Measurements from ENCODE around the gene PRELP. TPM values are rescaled to one million over a fixed set of nuclear protein-coding genes. Genes with fewer than 3 reads are reported as not detected.

Gene PRELP
- total and polyA plus RNA-seq, 8 donors: 1.1 to 29.8 (median 8.7) TPM

GRCh38 chr1:203455706-203456105 lies 19.9 kb upstream of the PRELP start:
- no peaks in the 10 kb centered on the region for H3K36me3 ChIP-seq
- TF ChIP-seq EP300 (IDR thresholded peaks at IDR 0.05) (no peak), CTCF (IDR thresholded peaks at IDR 0.05) (no peak), POLR2A (IDR thresholded peaks at IDR 0.05) (no peak), POLR2AphosphoS5 (IDR thresholded peaks at IDR 0.05) (no peak)
- intact Hi-C loops (cut with DNase I; ENCODE audit: low total_unique reads): no loop called here
- 83 to 90% (median 86%) methylated on average over 3 of the region's 3 CpGs for WGBS, 5 donors
- no peak overlapping the region for H3K27ac ChIP-seq
- no peak for DNase-seq
- peaks cover 0 to 28% (median 0%) of the 10 kb centered on the region in 3 donors for H3K27me3 ChIP-seq
- no peak overlapping the region for H3K4me3 ChIP-seq
- H3K4me1 ChIP-seq: no peaks in the 10 kb centered on the region
- no peaks in the 10 kb centered on the region for H3K9me3 ChIP-seq

- WGBS, 5 donors: 83 to 94% (median 85%) methylated on average over 4 of the region's 4 CpGs
- TF ChIP-seq POLR2AphosphoS5 (IDR thresholded peaks at IDR 0.05): no peak
- TF ChIP-seq EP300 (IDR thresholded peaks at IDR 0.05): no peak
- no peak for TF ChIP-seq CTCF (IDR thresholded peaks at IDR 0.05)
- TF ChIP-seq POLR2A (IDR thresholded peaks at IDR 0.05): no peak
- Histone ChIP-seq H3K36me3 (no peaks in the 10 kb centered on the region), H3K4me3 (no peak overlapping the region), H3K27me3 (peaks cover 0 to 23% (median 0%) of the 10 kb centered on the region in 3 donors), H3K9me3 (no peaks in the 10 kb centered on the region), H3K27ac (no peak overlapping the region), H3K4me1 (no peaks in the 10 kb centered on the region)
- DNase-seq: no peak
- intact Hi-C loops (cut with DNase I; ENCODE audit: low total_unique reads): no loop called here
Measured at GRCh38 chr1:203456577-203456976, 19.0 kb upstream of the PRELP start.

GRCh38 chr1:203458078-203458477 lies 17.5 kb upstream of the PRELP start:
- Histone ChIP-seq H3K9me3 (no peaks in the 10 kb centered on the region), H3K27me3 (peaks cover 0 to 20% (median 0%) of the 10 kb centered on the region in 3 donors), H3K36me3 (no peaks in the 10 kb centered on the region), H3K27ac (no peak overlapping the region), H3K4me1 (peaks cover 0 to 8% (median 0%) of the 10 kb centered on the region in 4 donors), H3K4me3 (no peak overlapping the region)
- no peak for DNase-seq
- TF ChIP-seq CTCF (IDR thresholded peaks at IDR 0.05) (no peak), POLR2A (IDR thresholded peaks at IDR 0.05) (no peak), POLR2AphosphoS5 (IDR thresholded peaks at IDR 0.05) (no peak), EP300 (IDR thresholded peaks at IDR 0.05) (no peak)
- 87 to 91% (median 90%) methylated on average over 5 of the region's 5 CpGs for WGBS, 5 donors
- intact Hi-C loops (cut with DNase I; ENCODE audit: low total_unique reads): no loop called here

- no peaks in the 10 kb centered on the region for H3K36me3 ChIP-seq
- TF ChIP-seq POLR2AphosphoS5 (IDR thresholded peaks at IDR 0.05): no peak
- no peak for TF ChIP-seq CTCF (IDR thresholded peaks at IDR 0.05)
- TF ChIP-seq POLR2A (IDR thresholded peaks at IDR 0.05): no peak
- no peak for DNase-seq
- H3K27ac ChIP-seq: no peak overlapping the region
- intact Hi-C loops (cut with DNase I; ENCODE audit: low total_unique reads): no loop called here
- WGBS, 5 donors: 49 to 64% (median 53%) methylated on average over 8 of the region's 8 CpGs
- peaks cover 1 to 23% (median 10%) of the 10 kb centered on the region in 4 donors for H3K4me1 ChIP-seq
- no peak overlapping the region for H3K4me3 ChIP-seq
- H3K9me3 ChIP-seq: no peaks in the 10 kb centered on the region
- H3K27me3 ChIP-seq: peaks cover 0 to 15% (median 0%) of the 10 kb centered on the region in 3 donors
Measured at GRCh38 chr1:203459671-203460201, 15.9 kb upstream of the PRELP start.
